Panc1 (cell line): ENCODE measurements around the gene RANBP3.

Source experiments
- CTCF ChIP-seq: fragments of 450-650 bp; IDR thresholded peaks from 2 replicates; pipeline ENCODE4 v1.5.1; 2017; ENCODE audit warnings: mild to moderate bottlenecking
- POLR2AphosphoS5 ChIP-seq: IDR thresholded peaks from 2 replicates; pipeline ENCODE4 v1.6.1; 2012; ENCODE audit warnings: mild to moderate bottlenecking, low read depth, low read length, moderate library complexity
- REST ChIP-seq, 2 experiments: IDR thresholded peaks; 2 replicates each; pipeline ENCODE4 v1.6.1; 2011 to 2012; ENCODE audit warnings: low read depth in 2 of 2, control low read depth in 1 of 2, low read length in 1 of 2, mild to moderate bottlenecking in 1 of 2, moderate library complexity in 1 of 2; ENCODE audit not compliant: insufficient read depth in 1 of 2
- SIN3A ChIP-seq: IDR thresholded peaks from 2 replicates; pipeline ENCODE4 v1.6.1; 2012; ENCODE audit warnings: low read depth, mild to moderate bottlenecking, low read length, moderate library complexity, borderline replicate concordance; ENCODE audit not compliant: insufficient read depth
- TCF7L2 ChIP-seq: IDR thresholded peaks from 2 replicates; pipeline ENCODE4 v1.6.1; 2011; ENCODE audit warnings: mild to moderate bottlenecking, low read depth, low read length, inconsistent platforms

DNA sequence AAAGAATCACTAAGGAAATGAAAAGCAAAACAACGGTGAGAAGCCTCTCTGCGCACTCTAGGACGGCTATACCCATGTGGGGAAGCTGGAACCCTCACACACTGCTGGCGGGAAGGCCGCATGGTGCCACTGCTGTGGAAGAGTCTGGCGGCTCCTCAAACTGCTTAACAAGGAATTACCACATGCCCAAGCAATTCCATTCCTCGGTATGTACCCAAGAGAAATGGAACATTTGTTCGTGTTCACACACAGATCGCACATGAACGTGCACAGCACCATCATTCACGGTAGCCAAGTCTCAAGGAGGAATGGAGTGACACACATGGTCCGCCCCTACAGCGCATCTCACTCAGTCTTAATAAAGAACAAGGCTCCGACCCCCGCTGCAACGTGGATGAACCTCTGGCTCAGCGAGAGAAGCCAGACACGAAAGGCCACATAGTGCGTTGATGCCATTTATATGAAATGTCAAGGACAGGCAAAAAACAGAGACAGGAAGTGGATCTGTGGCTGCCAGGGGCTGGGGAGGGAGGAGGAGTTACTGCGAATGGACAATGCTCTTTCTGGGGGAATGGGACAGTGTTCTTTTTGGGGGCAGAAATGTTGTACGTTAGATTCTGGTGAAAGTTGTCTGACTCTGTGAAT lies 56.3 kb downstream of the RANBP3 start:
- TF ChIP-seq CTCF: no peak
- no peak for TF ChIP-seq TCF7L2
- TF ChIP-seq POLR2AphosphoS5: no peak
- TF ChIP-seq SIN3A: no peak
- no peak for TF ChIP-seq REST (IDR thresholded peaks at IDR 0.05; ENCODE audit: insufficient read depth in 1 of 2, low read depth in 2 of 2, low read length in 1 of 2)
